Measurements from ENCODE around the gene NT5C2.
"Not testable (repeated sequence)": the region's sequence is repeated elsewhere in the genome, so short reads cannot be mapped to it uniquely, and the experiment has no call there.

The NT5C2 gene

DNA sequence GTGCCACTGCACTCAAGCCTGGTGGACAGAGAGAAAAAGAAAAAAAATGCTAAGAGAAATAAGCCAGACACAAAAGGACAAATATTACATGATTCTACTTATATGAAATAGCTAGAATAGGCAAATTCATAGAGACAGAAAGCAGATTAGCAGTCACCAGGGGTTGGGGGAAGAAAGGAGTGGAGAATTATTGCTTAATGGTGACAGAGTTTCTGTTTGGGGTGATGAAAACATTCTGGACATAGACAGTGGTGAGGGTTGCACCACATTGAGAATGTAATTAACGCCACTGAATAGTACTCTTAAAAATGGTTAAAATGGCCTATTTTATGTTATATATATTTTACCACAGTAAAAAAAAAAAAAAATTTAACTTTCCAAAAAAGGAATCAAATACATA is 6.4 kb upstream of the NT5C2 start:
- DNase-seq, result no peak

DNA sequence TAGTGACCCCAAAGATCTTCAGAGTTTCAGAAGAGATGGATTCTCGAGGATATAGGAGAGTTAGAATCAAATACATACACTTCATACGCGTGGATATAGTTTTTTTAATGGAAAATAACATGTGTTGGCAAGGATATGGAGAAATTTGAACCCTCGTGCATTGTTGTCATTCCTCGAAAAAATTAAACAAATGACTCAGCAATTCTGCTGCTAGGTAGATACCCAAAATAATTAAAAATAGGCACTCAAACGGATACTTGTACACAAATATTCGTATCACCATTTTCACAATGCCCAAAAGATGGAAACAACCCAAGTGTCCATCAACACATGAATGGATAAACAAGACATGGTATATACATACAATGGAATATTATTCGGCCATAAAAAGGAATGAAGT is 5.6 kb upstream of the NT5C2 start:
- DNase-seq, result no peak

DNA sequence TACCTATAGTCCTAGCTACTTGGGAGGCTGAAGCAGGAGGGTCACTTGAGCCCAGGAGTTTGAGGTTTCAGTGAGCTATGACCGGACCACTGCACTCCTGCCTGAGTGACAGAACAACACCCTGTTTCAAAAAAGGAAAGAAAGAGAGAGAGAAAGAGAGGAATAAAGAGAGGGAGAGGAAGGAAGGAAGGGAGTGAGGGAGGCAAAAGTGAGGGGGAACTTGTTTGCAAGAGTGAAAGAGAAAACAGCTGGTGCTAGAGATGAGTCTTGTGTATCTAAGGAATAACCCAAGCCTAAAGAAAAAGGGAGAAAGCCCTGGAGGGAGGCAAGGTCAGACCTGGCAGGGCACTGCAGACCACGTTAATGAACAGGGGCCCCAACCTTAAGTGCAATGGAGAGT is 4.8 kb upstream of the NT5C2 start:
- no peak for DNase-seq

DNA sequence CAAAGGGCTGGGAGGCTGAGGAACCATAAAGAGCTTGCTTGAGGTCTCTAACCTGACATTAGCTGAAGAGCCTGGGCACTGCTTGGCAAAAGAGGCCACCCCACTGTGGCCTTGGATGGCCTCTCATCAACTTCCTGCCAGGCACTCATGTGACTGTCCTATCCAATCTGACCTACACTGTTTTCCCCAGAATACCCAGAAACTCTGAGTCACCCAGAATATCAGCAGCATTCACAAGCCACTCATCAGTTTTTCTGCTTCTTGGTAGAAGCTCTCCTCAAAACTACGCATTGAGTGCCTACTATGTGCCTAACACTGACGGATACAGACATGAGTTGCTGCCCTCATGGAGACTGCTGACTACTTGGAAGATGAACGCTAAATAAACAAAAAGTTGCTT is 4.1 kb upstream of the NT5C2 start:
- DNase-seq, result no peak

- DNase-seq, result no peak
These were observed 3.4 kb upstream of the NT5C2 start for GRCh38 chr10:103196516-103196915.

DNA sequence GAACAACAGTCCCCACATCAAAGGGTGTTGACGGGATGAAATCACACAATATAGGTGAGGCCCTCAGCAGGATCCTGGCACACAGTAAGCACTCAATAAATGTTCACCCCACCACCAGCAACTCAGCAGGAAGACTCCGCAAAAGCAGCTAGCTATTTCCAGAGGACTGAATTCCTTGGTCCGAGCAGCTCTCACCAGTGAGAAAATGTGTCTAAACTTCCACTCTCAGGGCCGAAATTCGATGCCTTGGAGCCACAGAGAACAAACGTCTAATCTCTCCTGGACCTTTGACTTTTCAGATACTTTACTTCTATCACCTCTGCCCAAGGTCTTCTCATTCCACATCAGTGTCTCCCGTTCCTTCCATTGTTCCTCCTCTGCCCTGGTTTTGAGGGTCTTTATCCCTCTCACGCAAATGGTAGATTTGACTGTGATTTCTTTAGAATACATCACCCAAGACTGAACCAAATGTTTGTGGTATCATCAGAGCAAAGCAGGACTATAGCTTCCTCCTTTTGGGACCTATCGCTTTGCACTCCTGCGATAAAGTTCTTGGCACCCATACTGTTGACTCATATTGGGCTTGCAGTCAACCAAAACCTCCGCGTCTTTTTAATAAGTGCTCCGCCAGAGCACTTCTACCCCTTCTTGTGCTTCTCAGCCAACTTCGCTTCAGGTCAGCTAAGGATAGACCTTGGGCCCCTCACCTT is 903 bp upstream of the NT5C2 start:
- no peak for DNase-seq

- peak; percentile 58 for DNase-seq
These were observed 493 bp downstream of the NT5C2 start for GRCh38 chr10:103192451-103193106.

GRCh38 chr10:103192089-103192450 is 1.0 kb downstream of the NT5C2 start:
- DNase-seq, result no peak

DNA sequence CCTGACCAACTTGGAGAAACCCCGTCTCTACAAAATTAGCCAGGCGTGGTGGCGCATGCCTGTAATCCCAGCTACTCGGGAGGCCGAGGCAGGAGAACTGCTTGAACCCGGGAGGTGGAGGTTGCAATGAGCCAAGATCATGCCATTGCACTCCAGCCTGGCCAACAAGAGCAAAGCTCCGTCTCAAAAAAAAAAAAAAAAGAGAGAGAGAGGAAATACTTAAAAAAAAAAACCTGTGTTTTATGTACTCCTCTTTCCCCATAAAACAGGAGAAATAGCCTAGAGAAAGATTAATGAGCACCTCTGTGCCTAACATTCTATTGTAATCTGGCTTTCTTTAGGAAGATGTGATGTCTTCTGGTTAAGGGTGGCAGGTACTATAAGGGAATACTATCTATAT is 1.9 kb downstream of the NT5C2 start:
- not testable (repeated sequence) for DNase-seq

DNA sequence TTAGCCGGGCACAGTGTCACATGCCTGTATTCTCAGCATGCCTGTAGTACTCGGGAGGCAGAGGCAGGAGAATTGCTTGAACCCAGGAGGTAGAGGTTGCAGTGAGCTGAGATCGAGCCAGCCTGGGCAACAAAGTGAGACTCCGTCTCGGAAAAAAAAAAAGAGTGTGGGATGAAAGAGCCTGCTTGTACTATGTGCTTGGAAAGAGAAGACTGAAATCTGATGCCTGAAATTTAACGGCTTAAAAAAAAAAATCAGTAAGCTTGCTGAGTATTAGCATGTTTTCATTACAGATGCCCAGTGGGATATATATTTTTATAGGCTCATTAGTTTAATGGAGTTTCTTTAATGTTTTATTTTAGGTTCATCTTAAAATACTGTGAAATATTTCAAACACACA is 4.2 kb downstream of the NT5C2 start:
- DNase-seq, result no peak

DNA sequence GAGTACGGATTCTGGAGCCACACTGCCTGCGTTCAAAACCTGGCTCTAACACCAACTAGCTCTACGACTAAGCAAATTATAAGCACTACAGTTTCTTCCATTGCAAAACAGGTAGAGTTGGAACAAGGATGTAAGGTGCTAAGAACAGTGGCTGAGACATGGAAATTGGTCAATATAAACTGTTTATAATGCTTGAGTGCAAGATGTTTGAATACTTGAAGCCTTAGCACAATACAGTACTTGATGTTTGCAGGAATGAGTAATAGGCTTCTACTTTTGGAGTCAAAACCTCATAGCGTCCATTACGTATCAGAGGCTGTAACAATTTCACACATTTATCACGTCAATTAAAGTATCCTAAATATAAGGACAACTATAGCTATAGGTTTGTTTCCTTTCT is 6.9 kb downstream of the NT5C2 start:
- no peak for DNase-seq

DNA sequence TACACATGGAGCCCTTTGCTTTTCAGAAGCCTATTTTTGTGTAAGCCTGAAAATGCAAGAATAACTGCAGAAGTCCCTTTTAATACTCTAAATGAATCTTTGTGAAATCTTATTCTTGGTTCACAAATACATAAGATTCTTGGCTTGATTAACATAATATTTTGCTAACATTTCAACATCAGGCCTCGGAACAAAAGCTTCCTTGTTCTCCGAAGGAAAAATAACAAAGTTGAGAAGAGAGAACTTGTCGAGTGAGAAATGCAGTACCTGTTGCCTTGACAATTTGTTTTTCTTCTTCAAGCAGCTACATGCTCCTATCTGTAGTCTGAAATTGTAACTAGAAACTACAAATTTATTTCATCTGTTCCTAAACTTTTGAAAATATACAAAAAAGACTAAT is 8.5 kb downstream of the NT5C2 start:
- DNase-seq, result no peak

- not testable (repeated sequence) for DNase-seq
These were observed 9.1 kb downstream of the NT5C2 start for GRCh38 chr10:103183991-103184451.

DNA sequence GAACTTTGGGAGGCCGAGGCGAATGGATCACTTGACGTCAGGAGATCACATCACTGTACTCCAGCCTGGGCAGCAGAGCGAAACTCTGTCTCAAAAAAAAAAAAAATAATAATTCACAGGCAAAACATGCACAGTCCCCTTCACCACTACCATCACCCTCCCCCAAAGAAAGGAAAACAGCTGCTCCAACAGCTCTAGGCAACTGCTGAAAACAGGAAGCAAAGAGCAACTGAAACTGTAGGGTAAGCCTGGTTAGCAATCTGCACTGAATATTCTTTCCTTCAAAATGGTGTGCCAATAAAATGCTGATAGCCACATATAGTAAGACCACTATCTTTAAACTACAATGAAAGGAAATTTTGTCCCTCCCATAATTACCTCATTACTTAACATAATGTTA is 11.8 kb downstream of the NT5C2 start:
- no peak for DNase-seq

GRCh38 chr10:103180491-103180890 is 12.6 kb downstream of the NT5C2 start:
- no peak for DNase-seq

DNA sequence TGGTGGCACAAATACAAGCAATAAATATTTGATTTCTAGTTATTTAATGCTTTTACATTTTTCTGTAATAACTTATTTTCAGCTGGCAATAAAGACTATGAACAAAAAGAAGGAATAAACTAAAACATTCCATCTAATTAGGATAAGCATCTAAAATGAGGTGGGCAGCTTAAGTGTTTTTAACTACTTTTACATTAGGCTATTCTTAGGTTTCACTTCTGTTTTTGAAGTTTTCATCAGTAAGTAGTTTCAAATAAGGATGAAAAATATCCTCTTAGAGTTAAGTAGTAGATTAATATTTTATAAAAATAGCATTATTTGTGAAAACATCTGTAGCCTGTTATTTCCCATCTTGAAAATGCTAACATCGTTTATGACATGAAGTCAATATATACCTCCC is 15.9 kb downstream of the NT5C2 start:
- no peak for DNase-seq

GRCh38 chr10:103175580-103176285 is 17.3 kb downstream of the NT5C2 start:
- DNase-seq, result no peak

DNA sequence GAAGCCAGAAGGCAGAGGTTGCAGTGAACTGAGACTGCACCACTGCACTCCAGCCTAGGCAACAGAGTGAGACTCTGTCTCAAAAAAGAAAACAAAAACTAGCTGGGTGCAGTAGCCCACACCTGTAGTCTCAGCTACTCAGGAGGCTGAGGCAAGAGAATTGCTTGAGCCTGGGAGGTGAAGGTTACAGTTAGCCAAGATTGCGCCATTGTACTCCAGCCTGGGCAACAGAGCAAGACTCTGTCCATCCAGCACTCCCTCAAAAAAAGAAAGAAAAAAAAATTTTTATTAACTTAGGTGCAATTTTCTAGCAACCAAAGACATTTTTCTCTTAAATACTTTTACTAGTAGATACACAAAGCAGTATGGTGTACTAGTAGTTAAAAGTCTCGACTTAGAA is 18.7 kb downstream of the NT5C2 start:
- DNase-seq, result not testable (repeated sequence)

DNA sequence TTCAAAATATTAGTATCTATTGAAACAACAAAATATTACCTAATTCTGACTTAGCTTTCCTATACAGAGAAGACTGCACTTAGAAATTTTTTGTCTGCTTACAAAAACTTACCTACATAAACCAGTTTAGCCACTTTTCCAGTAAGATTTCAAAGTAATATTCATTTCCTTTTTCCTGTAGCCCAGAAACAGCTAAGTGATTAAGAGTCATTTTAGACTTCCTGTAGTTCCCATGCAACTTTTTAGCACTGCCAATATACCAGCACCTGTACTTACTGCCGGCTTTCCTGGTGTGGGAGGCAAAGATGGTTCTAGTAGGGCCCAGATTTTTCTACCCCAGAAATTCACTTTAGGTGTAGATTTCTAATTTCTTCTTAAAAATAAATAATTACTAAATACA is 21.8 kb downstream of the NT5C2 start:
- no peak for DNase-seq

- no peak for DNase-seq
These were observed 24.6 kb downstream of the NT5C2 start for GRCh38 chr10:103168438-103168837.

- not testable (repeated sequence) for DNase-seq
These were observed 25.5 kb downstream of the NT5C2 start for GRCh38 chr10:103167554-103167953.

DNA sequence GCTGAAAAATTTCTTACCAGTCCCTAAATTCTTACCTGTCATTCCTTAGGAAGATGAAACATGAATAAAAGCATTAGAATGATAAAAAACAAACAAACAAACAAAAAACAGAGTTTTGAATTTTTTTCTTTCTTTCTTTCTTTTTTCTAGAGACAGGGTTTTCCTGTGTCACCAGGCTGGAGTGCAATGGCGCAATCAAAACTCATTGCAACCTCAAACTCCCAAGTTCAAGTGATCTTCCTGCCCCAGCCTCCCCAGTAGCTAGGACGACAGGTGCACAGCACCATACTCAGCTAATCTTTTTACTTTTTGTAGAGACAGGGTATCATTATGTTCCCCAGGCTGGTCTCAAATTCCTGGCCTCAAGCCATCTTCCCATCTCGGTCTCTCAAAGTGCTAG is 26.5 kb downstream of the NT5C2 start:
- no peak for DNase-seq

DNA sequence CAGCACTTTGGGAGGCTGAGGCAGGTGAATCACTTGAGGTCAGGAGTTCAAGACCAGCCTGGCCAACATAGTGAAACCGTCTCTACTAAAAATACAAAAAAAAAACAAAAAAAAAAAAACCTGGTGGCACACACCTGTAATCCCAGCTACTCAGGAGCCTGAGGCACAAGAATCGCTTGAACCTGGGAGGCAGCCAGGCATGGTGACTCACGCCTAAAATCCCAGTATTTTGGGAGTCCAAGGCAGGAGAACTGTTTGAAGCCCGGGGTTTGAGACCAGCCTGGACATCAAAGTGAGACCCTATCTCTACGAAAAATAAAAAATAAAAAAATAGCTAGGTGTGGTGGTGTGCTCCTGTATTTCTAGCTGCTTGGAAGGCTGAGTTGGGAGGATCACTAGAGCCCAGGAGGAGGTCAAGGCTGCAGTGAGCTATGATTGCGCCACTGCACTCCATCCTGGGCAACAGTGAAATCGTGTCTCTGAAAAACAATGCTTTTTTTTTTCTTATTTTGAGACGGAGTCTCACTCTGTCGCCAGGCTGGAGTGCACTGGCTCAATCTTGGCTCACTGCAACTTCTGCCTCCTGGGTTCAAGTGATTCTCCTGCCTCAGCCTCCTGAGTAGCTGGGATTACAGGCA is 29.2 kb downstream of the NT5C2 start:
- DNase-seq, result not testable (repeated sequence)

- no peak for DNase-seq
These were observed 35.8 kb downstream of the NT5C2 start for GRCh38 chr10:103157246-103157645.

Measured in COR-L47 (cell line).